Lung (tissue), 12 donors: Measurements from ENCODE around the gene PARP3. TPM values are rescaled to one million over a fixed set of nuclear protein-coding genes. Genes with fewer than 3 reads are reported as not detected.
"Not testable (repeated sequence)": the region's sequence is repeated elsewhere in the genome, so short reads cannot be mapped to it uniquely, and the experiment has no call there.

Experiments used
- ATAC-seq: fragments of 200-7000 bp; cut with Tn5 transposase; one replicate; pipeline ENCODE4 v1.9.1; 2020; ENCODE audit warnings: moderate number of reproducible peaks; ENCODE audit not compliant: insufficient read depth, low FRiP score
- DNase-seq, 3 donors: peaks; one replicate each; pipeline ENCODE4 v3.0.0-alpha.2; 2013 to 2017
- H3K27ac ChIP-seq, 2 donors: one replicate each; pipeline ENCODE4 v1.5.1; 2013; ENCODE audit warnings: mild to moderate bottlenecking in 2 of 2, moderate library complexity in 2 of 2, control low read depth in 1 of 2, inconsistent platforms in 1 of 2, low read depth in 1 of 2, low read length in 1 of 2
- H3K27me3 ChIP-seq, 3 donors: one replicate each; pipeline ENCODE4 v1.5.1; 2013; ENCODE audit warnings: low read length in 2 of 3; ENCODE audit not compliant: control insufficient read depth in 3 of 3, insufficient read depth in 3 of 3
- H3K36me3 ChIP-seq, 4 donors: one replicate each; pipeline ENCODE4 v1.5.1; 2013; ENCODE audit warnings: low read length in 4 of 4, mild to moderate bottlenecking in 1 of 4, moderate library complexity in 1 of 4; ENCODE audit not compliant: control insufficient read depth in 4 of 4, insufficient read depth in 4 of 4
- H3K4me1 ChIP-seq, 5 donors: one replicate each; pipeline ENCODE4 v1.5.1; 2013; ENCODE audit warnings: low read length in 5 of 5, mild to moderate bottlenecking in 2 of 5, moderate library complexity in 1 of 5; ENCODE audit not compliant: control insufficient read depth in 5 of 5, insufficient read depth in 5 of 5
- H3K4me3 ChIP-seq: one replicate; pipeline ENCODE4 v1.5.1; 2013; ENCODE audit warnings: mild to moderate bottlenecking, control low read depth, moderate library complexity
- H3K9ac ChIP-seq, 2 donors: one replicate each; pipeline ENCODE4 v1.5.1; 2013; ENCODE audit warnings: low read length in 2 of 2, control low read depth in 1 of 2; ENCODE audit not compliant: insufficient read depth in 1 of 2
- H3K9me3 ChIP-seq, 4 donors: one replicate each; pipeline ENCODE4 v1.5.1; 2013; ENCODE audit warnings: low read length in 3 of 4, mild to moderate bottlenecking in 1 of 4, moderate library complexity in 1 of 4; ENCODE audit not compliant: control insufficient read depth in 4 of 4, insufficient read depth in 3 of 4
- CTCF ChIP-seq: IDR thresholded peaks from 2 replicates; pipeline ENCODE4 v1.5.1; 2012; ENCODE audit warnings: mild to moderate bottlenecking; ENCODE audit errors: control extremely low read depth, extremely low read depth
- WGBS, 2 donors: extraction: QIAGEN DNeasy Blood & Tissue Kit; methylation state at CpG; one replicate each; pipeline ENCODE4 v1.1.7; 2013; 5-methylcytosine and 5-hydroxymethylcytosine counted together
- polyA plus RNA-seq, 2 donors: library from polyadenylated mRNA; stranded (reverse); fragments of 200-250 nt; gene quantifications; one replicate each; pipeline ENCODE4 v1.2.1, GENCODE V29; 2013
- total RNA-seq, 2 donors: library from RNA; depleted of rRNA in 1 of 2; stranded (reverse); fragments of >200 nt in 1 of 2; gene quantifications; one replicate each; pipeline ENCODE4 v1.2.1, GENCODE V29; 2014 to 2021
- donor health status: control.
- donor health status: control.
- donor health status: Bipolar disorder and iron deficiency.
- donor health status: healthy.
- donor health status: DM: yes; HTN: yes; CAD: no.

Gene PARP3
- total and polyA plus RNA-seq, 4 donors: 15.3 to 36.7 (median 21.0) TPM

- Histone ChIP-seq H3K27me3 (no peaks in the 10 kb centered on the region), H3K36me3 (peaks cover 0 to 3% (median 2%) of the 10 kb centered on the region in 4 donors), H3K4me1 (peaks cover 4 to 18% (median 9%) of the 10 kb centered on the region in 5 donors), H3K27ac (no peak overlapping the region), H3K4me3 (no peak overlapping the region), H3K9ac (no peak overlapping the region), H3K9me3 (no peaks in the 10 kb centered on the region)
- 92 to 94% methylated on average over 7 of the region's 7 CpGs for WGBS, 2 donors
- no peak for TF ChIP-seq CTCF
- DNase-seq (no peak), ATAC-seq (no peak)
Measured at GRCh38 chr3:51987568-51987967, 45.4 kb downstream of the PARP3 start.

- H3K9me3 ChIP-seq: no peaks in the 10 kb centered on the region
- H3K4me3 ChIP-seq: no peak overlapping the region
- WGBS, 2 donors: 84 to 86% methylated on average over 15 of the region's 15 CpGs
- H3K9ac ChIP-seq: no peak overlapping the region
- no peak for TF ChIP-seq CTCF
- H3K27ac ChIP-seq: no peak overlapping the region
- peaks cover 2 to 8% (median 6%) of the 10 kb centered on the region in 4 donors for H3K36me3 ChIP-seq
- ATAC-seq (no peak), DNase-seq (no peak)
- H3K27me3 ChIP-seq: no peaks in the 10 kb centered on the region
- H3K4me1 ChIP-seq: peaks cover 4 to 14% (median 7%) of the 10 kb centered on the region in 5 donors
Measured at GRCh38 chr3:51988286-51989146, 46.4 kb downstream of the PARP3 start.

- not testable (repeated sequence) for ATAC-seq, H3K27ac ChIP-seq, DNase-seq, H3K4me3 ChIP-seq, H3K9me3 ChIP-seq, H3K27me3 ChIP-seq, H3K9ac ChIP-seq
- Histone ChIP-seq H3K4me1 (peaks cover 4 to 16% (median 9%) of the 10 kb centered on the region in 5 donors), H3K36me3 (peaks cover 2 to 21% (median 20%) of the 10 kb centered on the region in 4 donors)
- 75 to 84% methylated on average over 27 to 38 of the region's 38 CpGs for WGBS, 2 donors
Measured at GRCh38 chr3:51990501-51990971, 48.4 kb downstream of the PARP3 start.

GRCh38 chr3:51992017-51992682 lies 50.0 kb downstream of the PARP3 start:
- Histone ChIP-seq H3K9me3 (no peaks in the 10 kb centered on the region), H3K36me3 (peaks cover 2 to 21% (median 20%) of the 10 kb centered on the region in 4 donors), H3K9ac (no peak overlapping the region), H3K4me3 (no peak overlapping the region), H3K4me1 (peaks cover 4 to 16% (median 9%) of the 10 kb centered on the region in 5 donors), H3K27ac (no peak overlapping the region), H3K27me3 (no peaks in the 10 kb centered on the region)
- 85 to 94% methylated on average over 3 of the region's 3 CpGs for WGBS, 2 donors
- ATAC-seq (no peak), DNase-seq (no peak)
- no peak for TF ChIP-seq CTCF

- H3K9ac ChIP-seq, H3K27me3 ChIP-seq, ATAC-seq, H3K9me3 ChIP-seq, H3K4me3 ChIP-seq, DNase-seq, H3K27ac ChIP-seq: not testable (repeated sequence)
- WGBS, 2 donors: 86 to 92% methylated on average over 9 to 10 of the region's 13 CpGs
- Histone ChIP-seq H3K36me3 (peaks cover 2 to 21% (median 20%) of the 10 kb centered on the region in 4 donors), H3K4me1 (peaks cover 4 to 16% (median 9%) of the 10 kb centered on the region in 5 donors)
Measured at GRCh38 chr3:51993657-51994056, 51.5 kb downstream of the PARP3 start.
